ENCODE results near the gene FOSL2.
"Not testable (repeated sequence)": the region's sequence is repeated elsewhere in the genome, so short reads cannot be mapped to it uniquely, and the experiment has no call there.

GRCh38 chr2:28371728-28372127 is 20.9 kb upstream of the FOSL2 start:
- TF ChIP-seq CTCF (conservative IDR thresholded peaks at IDR 0.05; ENCODE audit: low read depth, low read length); EZH2 (IDR thresholded peaks at IDR 0.05; ENCODE audit: borderline replicate concordance, low read depth, low read length, poor library complexity, severe bottlenecking): not testable (repeated sequence)

Measured in A673 (cell line).